Ramos (cell line): ENCODE data around the gene FIBP.
"Not testable (repeated sequence)": the region's sequence is repeated elsewhere in the genome, so short reads cannot be mapped to it uniquely, and the experiment has no call there.

ENCODE experiments used
- in situ Hi-C: fragments of 300-500 bp; cut with MboI; formaldehyde crosslinking; loops from one replicate; pipeline ENCODE4 v1.14.3; 2022; ENCODE audit warnings: low sequenced_read_pairs; ENCODE audit not compliant: unreplicated experiment

FIBP gene

GRCh38 chr11:65850217-65851082, 37.8 kb downstream of the FIBP start:
- in situ Hi-C loops, result no loop called here

- in situ Hi-C loops, result no loop called here
Observed at GRCh38 chr11:65849771-65850216, 38.5 kb downstream of the FIBP start.

GRCh38 chr11:65849366-65849765, 38.9 kb downstream of the FIBP start:
- in situ Hi-C loops, result no loop called here

- in situ Hi-C loops, result not testable (repeated sequence)
Observed at GRCh38 chr11:65848693-65849092, 39.6 kb downstream of the FIBP start.

GRCh38 chr11:65847746-65848145, 40.5 kb downstream of the FIBP start:
- in situ Hi-C loops, result no loop called here

- in situ Hi-C loops, result no loop called here
Observed at GRCh38 chr11:65844231-65844872, 43.9 kb downstream of the FIBP start.

GRCh38 chr11:65843811-65844210, 44.5 kb downstream of the FIBP start:
- in situ Hi-C loops, result no loop called here

GRCh38 chr11:65842144-65842543, 46.1 kb downstream of the FIBP start:
- in situ Hi-C loops, result no loop called here

- in situ Hi-C loops, result no loop called here
Observed at GRCh38 chr11:65834202-65834601, 54.1 kb downstream of the FIBP start.
